ENCODE measurements around the gene PTPRA.
A peak's percentile ranks its signal among the peaks of the same experiment; 100 is the strongest.

Gene PTPRA

GRCh38 chr20:2922957-2923356, 49.7 kb downstream of the PTPRA start:
- no peak for DNase-seq (ENCODE audit: low spot score)

GRCh38 chr20:2930538-2930937, 57.3 kb downstream of the PTPRA start:
- no peak for DNase-seq (ENCODE audit: low spot score)

- peak; percentile 61 for DNase-seq (ENCODE audit: low spot score)
These were observed 59.2 kb downstream of the PTPRA start for GRCh38 chr20:2932498-2932897.

DNA sequence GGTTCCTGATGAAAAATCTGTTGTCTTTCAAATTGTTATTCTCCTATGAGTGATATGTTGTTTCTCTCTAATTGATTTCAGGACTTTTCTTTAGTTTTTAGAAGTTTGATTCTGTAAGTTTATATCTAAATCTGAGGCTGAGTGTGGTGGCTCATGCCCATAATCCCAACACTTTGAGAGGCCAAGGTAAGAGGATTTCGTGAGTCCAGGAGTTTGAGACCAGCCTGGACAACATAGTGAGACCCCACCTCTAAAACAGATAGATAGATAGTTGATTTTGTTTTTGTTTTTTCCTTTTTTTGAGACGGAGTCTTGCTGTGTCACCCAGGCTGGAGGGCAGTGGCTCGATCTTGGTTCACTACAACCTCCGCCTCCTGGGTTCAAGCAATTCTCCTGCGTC, 64.6 kb downstream of the PTPRA start:
- DNase-seq (ENCODE audit: low spot score), result no peak

DNA sequence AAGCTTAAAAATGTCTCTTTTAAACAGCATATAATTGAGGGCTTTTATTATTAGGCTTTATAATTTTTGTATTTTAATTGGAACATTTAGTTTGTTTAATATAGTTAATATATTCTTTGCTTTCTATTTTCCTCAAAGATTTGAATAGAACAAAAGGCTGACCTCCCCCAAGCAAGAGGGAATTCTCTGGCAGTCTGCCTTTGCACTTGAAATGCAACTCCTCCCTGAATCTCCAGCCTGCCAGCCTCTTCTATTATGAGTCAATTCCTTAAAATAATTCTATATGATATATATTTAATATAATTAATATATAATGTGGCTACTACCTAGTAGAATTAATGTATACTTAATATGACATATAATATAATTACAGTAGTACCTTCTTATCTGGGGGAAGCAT, 69.2 kb downstream of the PTPRA start:
- DNase-seq (ENCODE audit: low spot score), result peak; percentile 20

- peak; percentile 41 for DNase-seq (ENCODE audit: low spot score)
These were observed 74.0 kb downstream of the PTPRA start for GRCh38 chr20:2946988-2947961.

DNA sequence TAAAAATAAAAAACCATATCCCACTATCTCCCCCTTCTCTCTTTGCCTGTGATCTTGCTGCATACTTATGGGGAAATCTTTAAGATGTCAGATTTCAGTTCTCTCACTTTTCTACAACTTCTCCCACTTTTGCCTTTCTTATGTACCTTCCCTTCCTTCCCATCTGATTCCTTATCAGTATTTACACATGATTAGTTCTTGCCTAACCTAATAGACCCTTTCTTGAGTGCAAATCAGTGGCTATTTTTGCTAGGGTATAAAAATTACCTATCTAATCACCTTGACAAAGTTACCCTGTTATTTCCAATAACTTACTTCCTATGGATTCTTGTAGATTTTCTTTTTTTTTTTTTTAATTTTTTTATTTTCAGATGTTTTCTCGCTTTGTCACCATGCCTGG, 75.7 kb downstream of the PTPRA start:
- no peak for DNase-seq (ENCODE audit: low spot score)

DNA sequence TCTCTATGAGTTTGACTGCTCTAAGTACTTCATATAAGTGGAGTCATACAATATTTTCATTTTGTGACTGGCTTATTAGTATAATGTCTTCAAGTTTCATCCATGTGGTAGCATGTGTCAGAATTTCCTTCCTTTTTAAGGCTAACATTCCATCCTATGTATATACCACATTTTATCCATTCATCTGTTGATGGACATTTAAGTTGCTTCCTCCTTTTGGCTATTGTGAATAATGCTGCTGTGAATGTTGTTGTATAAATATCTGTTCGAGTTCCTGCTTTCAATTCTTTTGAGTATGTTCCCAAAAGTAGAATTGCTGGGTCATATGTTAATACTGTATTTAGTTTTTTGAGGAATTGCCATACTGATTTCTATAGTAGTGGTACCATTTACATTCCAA, 79.5 kb downstream of the PTPRA start:
- no peak for DNase-seq (ENCODE audit: low spot score)

GRCh38 chr20:2955257-2955970, 82.1 kb downstream of the PTPRA start:
- no peak for DNase-seq (ENCODE audit: low spot score)

DNA sequence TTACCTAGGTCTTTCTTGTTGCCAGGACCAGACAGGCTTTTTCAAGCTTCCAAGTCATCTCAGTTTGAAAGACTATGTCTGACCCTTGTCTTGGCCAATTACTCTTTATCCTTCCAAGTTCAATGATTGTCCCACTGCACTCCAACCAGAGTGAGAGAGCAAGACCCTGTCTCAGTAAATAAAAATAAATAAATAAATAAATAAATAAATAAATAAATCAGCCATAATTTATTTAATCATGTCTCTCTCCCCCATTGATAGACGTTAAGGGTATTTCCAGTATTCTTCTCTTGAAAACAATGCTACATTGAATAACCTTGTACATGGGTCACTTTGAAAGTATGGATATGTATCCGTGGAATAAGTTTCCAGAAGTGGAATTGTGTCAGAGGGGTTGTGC, 83.2 kb downstream of the PTPRA start:
- DNase-seq (ENCODE audit: low spot score), result no peak

GRCh38 chr20:2967841-2968240, 94.6 kb downstream of the PTPRA start:
- no peak for DNase-seq (ENCODE audit: low spot score)

DNA sequence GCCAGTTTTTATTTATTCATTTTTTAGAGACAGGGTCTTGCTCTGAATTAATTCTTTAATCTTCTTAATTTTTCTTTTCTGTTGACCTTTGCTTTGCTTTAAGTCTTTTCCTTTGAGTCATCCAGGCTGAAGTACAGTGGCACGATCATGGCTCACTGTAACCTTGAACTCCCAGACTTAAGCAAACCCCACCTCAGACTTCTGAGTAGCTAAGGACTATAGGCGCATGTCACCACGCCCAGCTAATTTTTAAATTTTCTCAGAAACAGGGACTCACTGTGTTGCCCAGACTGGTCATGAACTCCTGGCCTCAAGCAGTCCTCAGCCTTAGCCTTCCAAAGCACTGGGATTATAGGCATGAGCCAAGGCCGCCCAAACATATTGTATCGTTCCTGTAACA, 98.8 kb downstream of the PTPRA start:
- DNase-seq (ENCODE audit: low spot score), result no peak

DNA sequence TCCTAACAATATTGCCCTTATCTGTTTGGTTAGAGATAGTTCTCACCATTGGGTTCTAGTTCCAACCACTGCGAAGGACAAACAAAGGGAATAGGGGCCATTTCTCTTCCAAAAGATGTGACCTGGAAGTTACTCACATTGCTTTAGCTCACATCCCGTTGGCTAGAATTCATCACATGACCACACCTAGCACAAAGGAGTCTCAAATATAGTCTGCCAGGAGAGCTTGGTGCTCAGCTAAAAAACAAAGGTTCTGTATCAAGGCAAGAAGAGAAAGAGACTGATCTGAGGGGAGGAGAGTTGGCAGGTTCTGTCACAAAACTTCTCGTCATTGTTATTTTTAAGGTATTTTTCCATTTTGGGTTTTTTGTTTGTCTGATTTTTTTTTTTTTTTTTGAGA, 100.3 kb downstream of the PTPRA start:
- no peak for DNase-seq (ENCODE audit: low spot score)

DNA sequence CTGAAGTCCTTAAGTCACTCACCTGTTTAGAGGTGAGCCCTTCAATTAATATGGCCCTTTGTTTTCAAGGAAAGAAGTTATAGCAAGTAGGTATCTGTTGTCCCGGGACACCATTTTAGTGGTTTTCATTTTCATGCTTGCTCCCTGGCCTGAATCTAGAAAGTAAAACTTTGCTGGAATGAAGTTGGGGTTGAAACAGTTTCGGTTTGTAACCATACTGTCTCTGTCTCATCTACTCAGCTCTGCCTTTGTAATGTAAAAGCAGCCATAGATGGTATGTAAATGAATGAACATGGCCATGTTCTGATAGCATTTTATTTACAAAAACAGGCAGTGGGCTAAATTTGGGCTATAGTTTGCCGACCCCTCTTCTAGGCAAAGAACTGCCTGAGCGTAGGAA, 105.2 kb downstream of the PTPRA start:
- DNase-seq (ENCODE audit: low spot score), result no peak

- DNase-seq (ENCODE audit: low spot score), result no peak
These were observed 108.4 kb downstream of the PTPRA start for GRCh38 chr20:2981646-2982045.

DNA sequence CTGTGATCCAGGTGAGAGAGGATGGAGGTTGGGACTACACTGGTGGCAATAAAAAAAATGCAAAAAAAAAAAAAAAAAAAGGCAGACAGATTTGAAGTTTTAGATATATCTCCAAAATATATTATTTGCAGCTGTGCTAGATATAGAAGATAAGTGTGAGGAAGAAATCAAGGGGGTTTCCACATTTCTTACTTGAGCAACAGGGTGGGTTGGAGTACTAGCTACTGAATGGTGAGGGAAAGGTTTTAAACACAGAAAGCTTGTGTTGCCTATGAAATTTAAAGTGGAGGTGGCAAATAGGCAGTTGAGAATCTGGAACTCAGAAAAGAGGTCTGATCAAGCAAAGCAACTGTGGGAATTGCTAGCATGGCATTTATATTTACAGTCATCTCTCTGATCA, 110.2 kb downstream of the PTPRA start:
- DNase-seq (ENCODE audit: low spot score), result no peak

GRCh38 chr20:2984028-2984501, 110.8 kb downstream of the PTPRA start:
- no peak for DNase-seq (ENCODE audit: low spot score)

GRCh38 chr20:2984956-2985661, 111.8 kb downstream of the PTPRA start:
- peak; percentile 21 for DNase-seq (ENCODE audit: low spot score)

DNA sequence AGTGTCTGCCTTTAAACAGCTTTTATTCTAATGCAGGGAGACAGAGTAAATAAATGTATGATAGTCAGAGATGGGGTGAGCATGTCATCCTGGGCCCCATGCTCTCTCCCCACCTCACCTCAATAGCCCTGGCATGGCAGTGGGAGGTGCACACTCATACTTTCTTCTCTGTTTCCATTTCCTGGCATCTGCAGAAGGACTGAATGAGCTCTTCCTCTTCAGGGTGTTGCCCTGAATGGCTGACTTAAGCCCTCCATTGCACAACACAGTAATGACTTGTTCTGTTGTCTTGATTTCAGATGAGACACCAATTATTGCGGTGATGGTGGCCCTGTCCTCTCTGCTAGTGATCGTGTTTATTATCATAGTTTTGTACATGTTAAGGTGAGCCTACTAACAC, 113.2 kb downstream of the PTPRA start:
- DNase-seq (ENCODE audit: low spot score), result no peak

- DNase-seq (ENCODE audit: low spot score), result no peak
These were observed 114.6 kb downstream of the PTPRA start for GRCh38 chr20:2987861-2988260.

GRCh38 chr20:2991532-2991931, 118.3 kb downstream of the PTPRA start:
- no peak for DNase-seq (ENCODE audit: low spot score)

DNA sequence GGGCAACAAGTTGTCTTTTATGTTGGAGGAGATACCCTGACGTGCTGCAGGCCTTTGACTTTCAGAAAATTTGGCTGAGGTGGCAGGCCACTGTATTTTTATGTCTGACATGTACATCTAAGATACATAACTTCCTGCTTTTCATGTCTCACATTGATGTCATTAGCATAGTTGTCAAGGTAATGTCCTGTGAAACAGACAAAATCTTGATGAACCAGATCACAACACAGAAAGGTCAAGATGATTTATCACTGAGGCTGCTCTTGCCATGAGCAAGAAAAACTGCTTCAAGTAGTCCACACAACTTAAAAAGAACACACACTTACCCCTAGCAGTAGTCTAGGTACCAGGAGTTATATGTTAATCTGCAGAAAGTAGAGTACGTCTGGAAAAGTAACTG, 120.0 kb downstream of the PTPRA start:
- DNase-seq (ENCODE audit: low spot score), result no peak

- DNase-seq (ENCODE audit: low spot score), result no peak
These were observed 122.5 kb downstream of the PTPRA start for GRCh38 chr20:2995796-2996195.
